ENCODE results near the gene CCDC93.

CCDC93 gene

DNA sequence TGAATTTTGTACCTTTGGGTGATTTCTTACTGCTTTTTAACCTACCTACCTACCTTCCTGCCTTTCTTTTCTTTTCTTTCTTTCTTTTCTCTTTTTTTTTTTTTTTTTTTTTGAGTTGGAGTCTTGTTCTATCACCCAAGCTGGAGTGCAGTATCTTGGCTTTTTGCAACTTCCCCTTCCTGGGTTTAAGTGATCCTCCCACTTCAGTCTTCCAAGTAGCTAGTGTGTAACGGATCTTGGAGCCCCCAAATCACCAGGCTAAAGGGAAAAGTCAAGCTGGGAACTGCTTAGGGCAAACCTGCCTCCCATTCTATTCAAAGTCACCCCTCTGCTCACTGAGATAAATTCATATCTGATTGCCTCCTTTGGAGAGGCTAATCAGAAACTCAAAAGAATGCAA lies 138.1 kb downstream of the CCDC93 start:
- no peak for DNase-seq
